Lower leg skin (tissue), 3 donors: ENCODE data around the gene C1orf159.

Experiments used
- CTCF ChIP-seq, 3 donors: fragments of 450-650 bp; IDR thresholded peaks; one replicate each; pipeline ENCODE4 v1.5.1; 2016; ENCODE audit warnings: antibody characterized with exemption in 3 of 3, mild to moderate bottlenecking in 3 of 3, moderate library complexity in 2 of 3
- POLR2A ChIP-seq, 2 donors: fragments of 450-650 bp; IDR thresholded peaks; one replicate each; pipeline ENCODE4 v1.6.1; 2016 to 2017; ENCODE audit warnings: antibody characterized with exemption in 2 of 2, mild to moderate bottlenecking in 1 of 2, moderate library complexity in 1 of 2

- TF ChIP-seq CTCF (IDR thresholded peaks at IDR 0.05) (no peak), POLR2A (IDR thresholded peaks at IDR 0.05) (no peak)
Observed at GRCh38 chr1:1038694-1039093, 77.2 kb downstream of the C1orf159 start.
